HK-2 (cell line): ENCODE data around the gene CSNK2A3.

Source experiments
- DNase-seq: peaks from one replicate; pipeline ENCODE4 v3.0.0-alpha.2; 2018; ENCODE audit not compliant: unreplicated experiment

CSNK2A3 gene

DNA sequence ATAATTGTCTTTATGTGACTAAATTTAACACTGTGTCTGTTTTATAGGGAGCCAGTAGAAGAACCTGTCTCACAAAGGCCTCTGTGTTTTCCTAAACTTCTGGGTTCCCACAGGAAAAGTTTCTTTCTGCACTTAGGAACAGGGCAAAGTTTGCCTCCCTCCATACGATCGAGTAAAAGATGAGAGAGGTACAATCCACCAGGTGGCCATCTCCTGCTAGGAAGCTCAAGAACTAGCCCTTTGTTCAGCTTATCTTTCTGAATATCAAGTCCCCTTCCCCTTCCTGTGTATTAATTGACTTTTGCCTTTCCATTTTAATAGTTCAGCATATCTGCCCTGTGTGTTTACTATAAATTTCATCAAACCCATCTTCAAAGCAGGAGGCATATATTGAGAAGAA, 18.0 kb downstream of the CSNK2A3 start:
- DNase-seq, result no peak

DNA sequence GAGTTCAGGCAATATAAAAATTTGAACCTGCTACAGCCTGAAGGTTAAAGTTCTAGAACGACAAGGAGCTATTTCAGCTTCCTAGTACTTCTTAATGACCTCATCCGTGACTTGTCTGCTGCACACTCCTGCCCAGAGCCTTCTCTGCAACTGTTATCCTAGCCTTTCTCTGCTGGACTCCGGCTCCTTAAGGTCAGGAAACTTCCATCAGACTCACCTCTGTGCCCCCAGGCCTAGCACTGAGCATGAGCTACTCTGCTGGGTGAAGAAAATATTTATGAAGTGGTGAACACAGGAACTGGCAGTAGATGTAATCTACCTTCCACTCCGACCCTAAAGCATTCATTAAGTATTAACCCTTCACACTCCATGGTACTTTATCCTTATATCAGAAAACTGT, 18.4 kb downstream of the CSNK2A3 start:
- DNase-seq, result no peak

DNA sequence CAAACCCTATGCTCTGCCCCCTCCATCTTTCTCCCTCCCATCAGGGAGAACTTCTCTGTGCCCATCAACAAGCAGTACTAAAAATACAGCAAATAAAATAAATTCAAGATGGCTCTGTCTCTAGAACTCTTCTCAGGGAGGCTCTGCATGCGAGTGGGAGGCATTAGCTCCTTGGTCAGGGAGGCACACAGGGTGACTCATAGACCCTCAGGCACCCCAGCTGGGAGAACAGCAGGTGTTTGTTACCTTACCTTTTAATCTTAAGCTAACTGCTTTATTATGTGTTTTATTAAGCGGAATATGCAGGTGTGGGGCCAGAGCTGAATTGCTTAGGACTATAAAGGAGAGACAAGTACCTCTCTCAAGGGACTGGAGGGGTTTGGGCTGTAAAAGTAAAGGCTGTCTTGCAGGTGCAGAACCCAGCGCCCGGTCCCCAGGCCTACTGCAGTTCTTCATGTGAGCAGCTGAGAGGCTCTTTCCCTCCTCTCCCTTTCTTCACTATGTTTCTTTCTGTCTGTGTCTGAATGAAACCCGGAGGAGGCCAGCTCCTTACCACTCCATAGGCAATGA, 20.8 kb downstream of the CSNK2A3 start:
- no peak for DNase-seq

DNA sequence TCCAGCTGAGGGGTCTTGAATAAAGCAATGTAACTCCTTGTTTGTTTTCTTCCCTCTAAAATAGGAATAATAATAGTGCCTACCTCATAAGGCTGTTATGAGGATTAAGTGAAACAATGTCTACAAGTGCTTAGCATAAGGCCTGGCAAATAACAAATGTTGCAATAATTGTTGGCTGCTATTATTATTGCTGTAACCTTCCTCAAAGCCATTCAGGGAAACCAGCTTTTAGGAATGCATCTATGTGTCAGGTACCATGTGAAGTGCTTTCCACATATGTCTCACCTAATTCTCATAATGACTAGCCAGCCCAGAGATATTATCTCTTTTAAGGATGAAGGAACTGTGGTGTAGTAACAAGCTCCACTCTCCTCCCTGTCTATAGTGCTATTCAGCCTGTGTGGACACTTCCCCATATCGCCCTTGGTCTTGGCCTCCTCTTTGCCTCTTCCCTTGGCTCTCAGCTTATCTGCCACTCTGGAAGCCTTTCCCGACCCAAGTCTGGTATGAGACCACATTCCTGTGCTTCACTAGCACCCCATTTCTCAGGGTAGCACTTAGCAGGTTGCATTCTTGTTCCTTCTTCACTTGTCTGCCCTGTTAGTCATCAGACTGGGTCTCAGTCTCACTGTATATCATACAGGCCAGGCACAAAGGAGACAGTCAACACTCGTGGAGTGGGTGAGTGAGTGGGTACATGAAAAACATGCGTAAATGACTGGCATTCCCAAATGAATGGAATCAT, 23.8 kb downstream of the CSNK2A3 start:
- DNase-seq, result no peak

DNA sequence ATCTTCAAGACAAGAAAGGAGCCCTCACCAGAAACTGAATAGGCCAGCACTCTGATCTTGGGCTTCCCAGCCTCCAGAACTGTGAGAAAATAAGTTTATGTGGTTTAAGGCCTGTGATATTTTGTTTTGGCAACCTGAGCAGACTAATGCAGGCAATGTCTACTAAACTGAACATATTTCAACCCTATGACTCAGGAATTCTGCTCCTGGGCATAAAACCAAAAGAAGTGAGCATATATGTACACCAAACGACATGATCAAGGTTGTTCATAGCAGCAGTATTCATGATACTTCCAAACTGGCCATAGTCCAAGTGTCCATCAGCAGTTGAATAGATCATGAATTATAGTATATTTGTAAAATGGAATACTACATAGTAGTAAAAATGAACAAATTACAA, 29.0 kb downstream of the CSNK2A3 start:
- DNase-seq, result no peak

DNA sequence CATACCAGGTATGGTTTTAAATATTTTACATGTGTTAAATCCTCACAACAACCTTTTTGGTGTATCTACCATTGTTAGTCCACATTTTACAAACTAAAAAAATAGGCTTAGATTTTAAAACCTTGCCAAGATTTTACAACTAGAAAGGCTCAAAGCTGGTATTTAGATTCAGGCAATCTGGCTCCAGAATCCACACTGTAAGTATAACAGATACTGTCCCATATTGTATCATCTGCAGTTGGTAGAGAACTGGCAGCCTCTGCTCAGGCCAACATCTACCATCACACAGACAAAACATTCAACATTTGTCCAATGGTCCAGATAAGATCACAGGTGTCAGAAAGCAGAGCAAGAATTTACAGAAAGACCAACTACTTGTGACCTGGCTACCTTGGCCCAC, 30.9 kb downstream of the CSNK2A3 start:
- no peak for DNase-seq

DNA sequence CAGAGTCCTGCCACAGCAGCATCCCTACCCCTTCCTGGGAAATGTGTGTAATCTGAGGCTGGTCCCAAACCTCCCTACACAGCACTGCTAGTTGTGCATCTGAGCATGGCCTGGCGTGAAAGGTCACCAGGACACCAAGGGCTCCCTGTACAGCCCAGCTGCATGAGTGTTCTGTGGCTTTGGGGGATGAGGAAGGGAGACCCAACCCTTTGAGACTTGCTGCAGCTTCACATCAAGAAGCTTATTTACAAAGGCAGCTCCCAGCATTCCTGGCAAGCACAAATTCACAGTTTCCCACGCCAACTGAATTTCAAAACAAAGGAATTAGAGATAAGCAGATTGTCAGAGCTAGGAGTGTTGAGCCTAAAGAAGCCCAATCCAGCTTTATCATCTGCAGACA, 32.2 kb downstream of the CSNK2A3 start:
- DNase-seq, result no peak

DNA sequence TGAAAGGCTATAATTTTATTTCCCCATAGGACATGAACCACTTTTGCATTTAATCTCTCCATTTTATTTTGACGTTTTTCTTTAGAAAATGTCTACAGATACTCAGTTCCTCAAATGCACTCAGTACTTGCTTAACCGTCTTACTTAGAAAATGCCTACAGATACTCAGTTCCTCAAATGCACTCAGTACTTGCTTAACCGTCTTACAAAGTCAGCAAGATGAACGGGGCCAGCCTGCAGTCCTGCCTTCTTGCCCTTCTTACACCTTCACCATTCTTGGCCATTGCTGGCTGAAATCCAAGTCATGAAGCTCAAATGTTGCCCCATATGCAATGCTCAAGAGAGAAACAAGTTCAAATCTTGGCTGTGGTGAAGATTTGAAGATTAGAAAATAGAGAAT, 34.1 kb downstream of the CSNK2A3 start:
- no peak for DNase-seq

DNA sequence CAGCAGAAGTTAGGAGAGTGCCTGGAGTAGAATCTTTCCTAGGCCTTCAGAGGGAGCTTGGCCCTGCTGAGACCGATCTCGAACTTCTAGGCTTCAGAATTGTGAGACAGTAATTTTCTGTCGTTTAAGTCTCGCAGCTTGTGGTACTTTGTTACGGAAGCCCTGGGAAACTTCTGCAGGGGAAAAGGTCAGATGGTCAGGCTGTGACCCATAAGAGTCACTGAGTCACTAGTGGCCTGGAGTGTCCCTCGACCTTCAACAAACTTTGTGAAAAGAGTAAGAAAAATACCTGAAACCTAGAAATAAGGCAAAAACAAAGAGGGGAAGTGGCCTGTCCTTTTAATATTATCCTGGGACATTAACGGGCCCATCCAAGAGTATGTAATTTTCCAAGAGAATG, 34.6 kb downstream of the CSNK2A3 start:
- DNase-seq, result no peak

DNA sequence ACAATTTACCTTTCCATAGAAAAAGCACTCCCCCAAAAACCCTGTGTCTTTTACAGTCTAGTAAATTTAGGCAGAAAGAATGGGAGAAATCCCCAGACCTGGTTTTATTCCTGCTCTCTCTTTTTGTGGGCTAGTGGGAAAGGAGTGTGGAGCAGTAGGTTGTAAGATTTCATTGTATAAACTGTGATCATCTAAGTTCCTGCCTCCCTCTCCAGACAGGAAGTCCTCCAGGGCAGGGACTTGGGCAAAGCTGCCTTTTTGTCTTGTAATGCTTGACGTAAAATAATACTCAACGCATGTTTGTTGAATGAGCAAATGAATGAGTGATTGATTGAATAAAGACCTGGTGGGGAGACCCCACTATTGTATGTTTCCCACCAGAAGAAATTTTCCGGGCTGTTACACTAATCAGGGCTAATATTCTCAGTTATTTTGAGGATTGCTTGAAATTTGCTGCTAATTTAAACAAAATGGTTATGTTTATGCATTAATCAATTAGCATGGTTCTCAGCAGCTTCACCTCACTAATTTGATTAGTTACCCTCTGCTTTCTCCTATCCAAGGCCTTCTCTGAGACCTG, 36.3 kb downstream of the CSNK2A3 start:
- DNase-seq, result no peak

DNA sequence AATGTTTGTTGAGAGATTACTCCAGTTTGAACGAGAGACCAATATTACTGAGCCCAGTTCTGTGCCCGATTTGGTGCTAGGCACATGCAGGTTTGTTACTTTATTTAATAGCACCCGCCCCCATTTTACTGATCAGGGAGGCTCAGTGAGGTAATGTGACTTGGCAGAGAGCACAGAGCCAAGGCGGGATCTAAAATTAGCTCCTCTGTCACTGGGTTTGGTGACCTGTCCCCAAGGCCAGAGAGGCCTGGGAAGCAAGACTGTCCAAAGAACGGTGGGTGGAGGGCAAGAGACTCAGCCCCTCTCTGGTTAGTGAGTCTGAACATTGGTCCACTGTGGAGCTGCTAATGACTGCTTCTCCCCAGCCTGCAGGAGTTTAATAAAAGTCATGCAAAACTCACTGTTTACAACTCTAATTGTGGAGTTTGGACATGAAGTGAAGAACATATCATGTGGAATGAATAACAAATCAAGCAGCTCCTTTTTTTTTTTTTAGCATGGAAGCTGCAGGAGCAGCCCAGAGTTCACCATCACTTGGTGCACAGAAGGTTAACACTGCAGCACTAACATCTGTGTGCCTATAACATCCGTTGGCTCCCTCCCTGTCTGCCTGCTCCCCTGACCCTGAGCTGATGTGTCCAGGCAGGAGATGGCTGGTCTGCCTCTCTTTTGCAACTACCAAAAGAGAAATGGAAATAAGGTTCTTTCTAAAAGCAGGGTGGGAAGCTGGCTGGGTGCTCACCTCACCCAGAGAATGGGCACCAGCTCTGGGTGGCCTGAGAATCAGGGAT, 39.0 kb downstream of the CSNK2A3 start:
- no peak for DNase-seq

DNA sequence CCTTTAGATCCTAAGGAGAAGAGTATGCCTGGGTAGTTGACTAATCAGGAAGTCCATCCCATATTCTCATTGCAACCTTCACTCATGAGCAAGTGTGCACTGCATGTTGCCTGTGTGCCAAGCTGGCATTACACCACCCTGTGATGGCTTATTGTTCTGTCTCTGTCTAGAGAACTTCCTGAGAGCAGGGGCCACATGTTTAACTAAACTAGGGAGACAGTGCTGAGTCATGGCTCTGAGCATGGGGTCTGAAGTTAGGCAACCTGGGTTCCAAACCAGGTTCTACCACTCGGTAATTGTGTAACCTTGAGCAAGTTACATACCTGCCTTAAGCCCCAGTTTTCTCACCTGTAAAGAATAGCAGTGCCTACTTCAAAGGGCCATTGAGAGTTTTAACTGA, 39.6 kb downstream of the CSNK2A3 start:
- DNase-seq, result no peak

DNA sequence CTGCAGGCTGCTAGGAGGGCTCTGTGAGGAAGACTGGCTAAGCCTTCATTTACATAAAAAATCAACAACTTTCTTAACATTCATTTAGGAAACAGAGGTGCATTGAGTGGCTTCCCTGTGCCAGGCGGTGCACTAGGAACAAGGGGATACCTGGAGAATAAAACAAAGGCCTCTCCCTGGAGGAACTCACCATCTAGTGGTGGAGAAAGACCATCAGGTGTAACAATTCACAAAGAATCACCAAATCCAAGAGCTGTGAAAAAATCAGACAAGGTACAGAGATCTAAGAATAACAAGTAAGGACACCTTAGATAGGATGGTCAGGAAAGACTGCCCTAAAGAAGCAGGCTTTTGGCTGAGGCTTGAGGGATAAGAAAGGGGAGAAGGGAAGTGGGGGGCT, 40.3 kb downstream of the CSNK2A3 start:
- no peak for DNase-seq

DNA sequence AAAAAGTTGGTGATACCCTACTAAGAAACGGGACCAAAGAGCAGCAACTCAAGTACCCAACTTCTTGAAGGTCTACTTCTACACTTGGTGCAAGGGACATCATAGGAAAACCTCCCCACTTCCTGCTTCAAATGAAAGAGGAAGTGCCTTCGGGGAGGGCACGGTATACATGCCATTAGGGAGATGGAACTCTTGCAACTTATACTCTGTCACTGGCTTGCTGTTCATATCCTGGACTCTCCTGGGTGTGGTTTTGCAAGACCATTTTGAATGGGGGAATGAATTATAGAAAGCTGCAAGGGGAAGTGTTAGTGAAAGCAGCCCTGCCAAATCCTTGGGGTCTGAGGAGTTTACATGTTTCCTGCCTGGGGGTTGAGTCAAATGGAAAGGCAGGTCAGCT, 41.9 kb downstream of the CSNK2A3 start:
- DNase-seq, result no peak

DNA sequence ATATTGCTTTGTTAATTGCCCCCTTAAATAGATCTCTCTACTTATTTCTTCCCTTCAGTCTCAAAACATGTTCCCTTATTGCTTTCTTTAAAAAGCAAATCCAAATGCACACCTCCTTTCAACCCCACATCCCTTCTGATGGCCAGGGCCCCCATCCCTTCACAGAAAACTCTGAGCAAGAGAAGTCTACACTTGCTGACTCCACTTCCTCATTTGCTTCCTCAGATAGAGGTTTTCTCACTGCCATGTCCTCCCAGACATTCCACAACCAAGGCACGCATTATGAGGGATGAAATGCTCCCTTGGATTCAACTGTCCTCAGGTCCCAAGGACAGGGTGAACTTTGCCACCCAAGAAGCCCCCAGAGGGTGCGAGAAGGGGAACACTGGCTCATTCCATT, 43.1 kb downstream of the CSNK2A3 start:
- DNase-seq, result no peak

DNA sequence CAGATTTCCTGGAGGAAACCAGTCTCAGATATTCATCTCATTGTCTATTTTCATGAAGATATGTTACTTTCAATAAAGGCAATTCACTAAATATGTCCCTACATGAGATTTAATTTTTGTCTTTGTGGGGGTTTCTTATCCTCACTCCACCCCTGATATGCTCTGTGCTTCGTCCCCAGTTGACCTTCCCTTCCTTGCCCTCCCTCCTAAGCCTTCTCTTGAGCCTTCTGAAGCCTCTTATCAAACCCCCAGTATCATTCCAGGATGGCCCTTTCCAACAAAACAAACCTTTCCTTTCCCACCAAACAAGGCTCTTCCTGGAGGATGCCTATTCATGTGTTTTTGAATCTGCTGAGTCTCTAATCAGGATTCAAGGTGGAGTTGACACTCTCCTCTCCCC, 44.8 kb downstream of the CSNK2A3 start:
- no peak for DNase-seq

DNA sequence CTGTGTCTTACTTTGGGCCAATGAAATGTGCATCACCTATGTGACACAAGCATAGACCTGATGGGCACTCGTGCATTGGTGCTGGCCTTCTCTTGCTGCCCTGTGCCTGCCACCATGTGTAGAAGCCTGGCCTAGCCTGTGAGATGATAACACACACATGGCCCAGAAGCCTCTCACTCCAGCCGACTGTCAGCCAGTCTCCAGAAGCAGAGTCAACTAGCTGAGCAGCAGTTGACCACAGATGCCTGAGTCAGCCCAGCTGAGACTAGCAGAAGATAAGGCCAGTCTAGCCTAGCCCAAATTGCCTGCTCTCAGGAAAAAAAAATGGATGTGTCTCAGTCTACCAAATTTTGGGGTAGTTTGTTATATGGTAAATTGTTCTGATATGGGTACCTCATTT, 46.2 kb downstream of the CSNK2A3 start:
- no peak for DNase-seq

DNA sequence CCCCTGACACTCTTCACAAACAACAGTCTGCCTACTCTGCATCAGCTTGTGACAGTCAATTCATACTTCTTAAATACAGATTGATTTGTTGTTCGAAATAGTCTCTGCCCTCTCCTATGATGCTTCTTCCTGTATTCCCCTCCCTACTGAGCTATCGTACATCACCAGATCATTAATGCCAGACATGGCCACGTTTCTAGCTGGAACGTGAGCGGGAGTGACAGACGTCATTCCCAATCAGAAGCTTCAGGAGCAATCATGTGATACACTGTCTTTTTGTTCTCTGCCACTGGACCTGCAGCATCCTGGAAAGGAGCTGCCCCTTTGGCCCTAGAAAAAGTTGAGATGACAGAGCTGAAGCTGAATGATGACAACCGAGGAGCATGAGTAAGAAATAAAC, 48.5 kb downstream of the CSNK2A3 start:
- DNase-seq, result no peak

DNA sequence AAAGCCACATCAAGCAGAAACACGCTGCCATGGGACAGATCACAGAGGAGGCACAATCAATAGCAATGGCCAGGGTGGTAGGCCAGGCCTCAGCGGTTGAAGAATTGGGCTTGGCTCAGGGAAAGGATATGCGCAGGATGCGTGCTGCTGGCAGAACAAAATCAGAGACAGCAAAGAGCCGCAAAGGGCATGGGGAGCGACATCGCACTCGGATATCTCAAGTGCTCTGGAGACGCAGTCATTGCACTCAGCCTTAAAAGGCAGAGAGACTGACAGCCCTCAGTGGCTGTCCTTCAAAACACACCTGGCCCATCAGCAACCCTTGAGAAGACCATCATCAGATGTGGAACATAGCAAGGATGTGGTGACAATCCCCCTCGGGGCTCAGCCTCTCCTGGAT, 50.5 kb downstream of the CSNK2A3 start:
- no peak for DNase-seq
